Right lobe of liver (tissue), 4 donors: ENCODE data around the gene EIF2B2.

Experiments
- CTCF ChIP-seq, 4 donors: fragments of 200-600 bp in 3 of 4; fragments of 450-650 bp in 1 of 4; IDR thresholded peaks; one replicate each; pipeline versions ENCODE4 v1.5.1 to v1.8.0; 2016 to 2022; ENCODE audit warnings: antibody characterized with exemption in 4 of 4, mild to moderate bottlenecking in 2 of 4
- POLR2A ChIP-seq: fragments of 450-650 bp; IDR thresholded peaks from one replicate; pipeline ENCODE4 v1.6.1; 2017; ENCODE audit warnings: antibody characterized with exemption, mild to moderate bottlenecking
- donor health status: DM: no; HTN: no; CAD: no.
- donor health status: DM: no; HTN: no; CAD: no.
- donor health status: DM: no; HTN: yes; CAD: no.

DNA sequence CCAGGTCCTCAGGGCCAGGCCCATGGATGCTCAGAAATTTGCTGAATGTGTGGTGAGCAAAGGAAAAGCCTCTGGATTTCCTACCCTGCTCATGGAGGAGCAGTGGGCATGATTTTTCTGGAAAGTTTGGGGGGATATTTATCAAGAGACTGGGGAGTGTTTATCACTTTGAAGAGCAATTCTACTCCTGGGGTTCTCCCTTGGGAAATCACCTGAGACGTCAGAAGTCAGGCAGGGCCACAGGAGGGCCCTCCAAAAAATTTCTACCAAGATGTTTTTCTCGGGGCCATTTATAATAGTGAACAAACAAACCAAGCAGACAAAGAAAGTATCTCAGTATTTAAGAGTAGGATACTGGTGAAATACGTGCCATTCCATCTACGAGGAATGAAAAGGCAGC, 20.1 kb upstream of the EIF2B2 start:
- TF ChIP-seq POLR2A, result no peak
- no peak for TF ChIP-seq CTCF (IDR thresholded peaks at IDR 0.05)
